Aorta (tissue), 5 donors: ENCODE data around the gene TNS1. TPM values are rescaled to one million over a fixed set of nuclear protein-coding genes. Genes with fewer than 3 reads are reported as not detected.

ENCODE experiments used
- ATAC-seq: fragments of 200-7000 bp; cut with Tn5 transposase; one replicate; pipeline ENCODE4 v1.9.1; 2022; ENCODE audit warnings: moderate library complexity; ENCODE audit not compliant: low FRiP score
- DNase-seq, 2 donors: peaks; one replicate each; pipeline ENCODE4 v3.0.0-alpha.2; 2020
- H3K27ac ChIP-seq, 2 donors: one replicate each; pipeline ENCODE4 v1.5.1; 2013; ENCODE audit warnings: low read length in 2 of 2, mild to moderate bottlenecking in 2 of 2, moderate library complexity in 2 of 2, control low read depth in 1 of 2, inconsistent platforms in 1 of 2, low read depth in 1 of 2
- H3K27me3 ChIP-seq, 2 donors: one replicate each; pipeline ENCODE4 v1.6.1; 2013; ENCODE audit warnings: control low read depth in 1 of 2, low read length in 1 of 2, mild to moderate bottlenecking in 1 of 2, moderate library complexity in 1 of 2; ENCODE audit not compliant: insufficient read depth in 2 of 2, control insufficient read depth in 1 of 2
- H3K36me3 ChIP-seq, 2 donors: one replicate each; pipeline ENCODE4 v1.6.1; 2013; ENCODE audit warnings: control low read depth in 1 of 2, low read length in 1 of 2, mild to moderate bottlenecking in 1 of 2; ENCODE audit not compliant: insufficient read depth in 2 of 2, control insufficient read depth in 1 of 2
- H3K4me1 ChIP-seq, 2 donors: one replicate each; pipeline ENCODE4 v1.6.1; 2013; ENCODE audit warnings: low read length in 2 of 2, control low read depth in 1 of 2, mild to moderate bottlenecking in 1 of 2, moderate library complexity in 1 of 2; ENCODE audit not compliant: insufficient read depth in 2 of 2, control insufficient read depth in 1 of 2
- H3K4me3 ChIP-seq, 2 donors: one replicate each; pipeline ENCODE4 v1.5.1; 2013; ENCODE audit warnings: low read length in 2 of 2, control low read depth in 1 of 2, mild to moderate bottlenecking in 1 of 2
- H3K9me3 ChIP-seq: one replicate; pipeline ENCODE4 v1.6.1; 2013; ENCODE audit warnings: mild to moderate bottlenecking, low read length; ENCODE audit not compliant: control insufficient read depth
- WGBS, 2 donors: extraction: QIAGEN DNeasy Blood & Tissue Kit; methylation state at CpG; one replicate each; pipeline ENCODE4 v1.1.7; 2013; 5-methylcytosine and 5-hydroxymethylcytosine counted together
- intact Hi-C, 2 donors: fragments of 100-400 bp; cut with DNase I; formaldehyde crosslinking; loops; one replicate each; pipeline versions ENCODE4 v1.14.2 to v1.15.0; 2022
- polyA plus RNA-seq, 2 donors: library from polyadenylated mRNA; stranded (reverse); fragments of 200-250 nt; gene quantifications; one replicate each; pipeline ENCODE4 v1.2.3, GENCODE V29; 2013
- total RNA-seq, 2 donors: library from RNA; stranded (reverse); fragmentation: NEBNext Ultra II Directional; extraction: Animal tissue kit (Norgen Biotek cat#: 25700); gene quantifications; one replicate each; pipeline ENCODE4 v1.2.1, GENCODE V29; 2021
- donor health status: healthy with polysubstance abuse.
- donor health status: Bipolar disorder and iron deficiency.
- donor health status: DM: no; HTN: no; CAD: no.
- donor health status: DM: no; HTN: no; CAD: no.
- donor health status: DM: yes; HTN: yes; CAD: no.

Gene TNS1
- total and polyA plus RNA-seq, 4 donors, result 303 to 1,949 (median 930) TPM

DNA sequence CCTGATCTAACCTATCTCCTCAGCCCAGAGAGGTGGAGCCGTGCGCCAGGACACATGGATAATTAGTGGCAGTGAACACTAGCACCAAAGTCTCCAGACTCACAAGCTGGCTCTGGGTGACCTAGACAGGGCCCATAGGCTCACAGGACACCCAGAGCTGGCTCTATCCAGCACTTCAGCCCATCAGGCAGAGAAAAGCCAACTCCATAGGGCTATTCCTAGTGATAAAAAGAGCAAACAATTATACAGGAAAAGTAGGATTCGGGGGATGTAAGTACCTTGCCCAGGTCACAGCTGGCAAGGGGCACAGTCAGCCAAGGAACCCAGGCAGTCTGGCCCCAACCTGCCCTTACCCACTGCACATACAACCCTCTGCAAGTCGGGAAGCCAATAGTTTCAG lies 178.6 kb downstream of the TNS1 start:
- intact Hi-C loops, result no loop called here
- no peaks in the 10 kb centered on the region for H3K9me3 ChIP-seq
- DNase-seq (no peak), ATAC-seq (no peak)
- peak overlapping the region in 1 of 2 donors; percentile 7 for H3K27ac ChIP-seq
- no peaks in the 10 kb centered on the region for H3K27me3 ChIP-seq
- WGBS, 2 donors, result 80 to 87% methylated on average over 4 of the region's 4 CpGs
- no peak overlapping the region for H3K4me3 ChIP-seq
- H3K4me1 ChIP-seq, result no peaks in the 10 kb centered on the region
- H3K36me3 ChIP-seq, result peaks cover 3 to 11% of the 10 kb centered on the region in 2 donors

DNA sequence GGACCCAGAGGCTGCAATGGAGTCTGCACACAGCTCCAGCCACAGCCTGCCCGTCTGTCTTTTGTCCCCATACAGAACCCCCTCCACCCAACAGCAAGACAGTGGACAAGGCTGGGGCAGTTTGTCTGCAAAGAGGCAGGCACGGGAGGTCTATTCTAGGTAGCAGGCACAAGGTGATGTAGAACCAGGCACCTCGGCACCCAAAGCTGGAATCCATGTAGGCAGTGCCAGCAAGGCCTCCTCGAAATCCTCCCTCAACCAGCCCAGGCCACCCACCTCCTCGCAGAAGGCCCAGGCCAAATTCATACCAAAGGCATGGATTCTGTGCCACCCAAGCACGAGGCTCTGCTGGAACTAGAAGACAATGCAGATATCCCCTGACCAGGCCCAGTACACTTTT lies 179.2 kb downstream of the TNS1 start:
- Histone ChIP-seq H3K36me3 (peaks cover 3 to 11% of the 10 kb centered on the region in 2 donors), H3K9me3 (no peaks in the 10 kb centered on the region), H3K27ac (peak overlapping the region in 1 of 2 donors; percentile 14), H3K4me1 (no peaks in the 10 kb centered on the region), H3K4me3 (no peak overlapping the region), H3K27me3 (no peaks in the 10 kb centered on the region)
- DNase-seq (no peak), ATAC-seq (no peak)
- 30 to 44% methylated on average over 6 of the region's 6 CpGs for WGBS, 2 donors
- intact Hi-C loops, result no loop called here

DNA sequence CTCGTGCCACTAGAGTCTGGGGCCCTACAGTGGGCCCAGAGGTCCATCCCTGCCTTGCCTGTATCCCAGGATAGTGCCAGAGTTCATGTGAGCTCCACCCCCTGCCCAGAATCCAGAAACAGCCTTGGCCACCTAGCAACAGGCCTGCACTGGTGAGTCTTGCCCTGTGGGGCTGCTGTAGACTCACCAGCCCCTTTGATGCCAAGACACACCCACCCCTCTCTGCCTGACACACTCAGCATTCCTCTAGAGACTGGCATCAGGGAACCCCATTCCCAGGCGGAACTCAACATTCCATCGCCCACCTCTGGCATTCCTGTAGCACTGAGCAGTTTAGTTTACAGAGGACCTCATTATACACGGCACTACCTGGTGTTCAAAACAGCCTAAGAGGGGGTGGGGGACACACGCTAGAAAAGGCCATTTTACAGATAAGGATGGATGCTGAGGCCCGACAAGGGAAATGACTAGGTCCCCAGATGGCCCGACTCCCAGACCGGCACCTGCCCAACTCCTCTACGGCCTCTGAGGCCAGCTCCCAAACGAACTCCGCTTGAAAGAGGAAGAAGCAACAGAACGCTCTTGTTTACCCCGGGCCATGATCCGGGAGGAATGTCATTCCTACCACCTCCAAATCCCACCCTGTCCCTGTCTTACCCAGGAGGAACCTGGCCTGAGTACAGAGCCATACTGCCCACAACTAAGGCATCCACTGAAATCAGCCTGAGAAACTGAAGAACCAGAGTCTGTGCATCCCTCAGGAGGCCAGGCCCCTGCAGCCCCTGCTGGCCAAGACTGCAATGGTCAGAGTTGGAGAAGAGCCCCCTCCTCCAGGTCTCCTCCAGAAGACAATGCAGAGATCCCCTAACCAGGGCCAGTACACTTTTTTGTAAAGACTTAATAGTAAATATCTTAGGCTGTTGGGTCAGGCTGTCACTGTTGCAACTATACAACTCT lies 180.2 kb downstream of the TNS1 start:
- WGBS, 2 donors, result 3 to 15% methylated on average over 14 of the region's 14 CpGs
- intact Hi-C loops, result no loop called here
- Histone ChIP-seq H3K36me3 (peaks cover 4 to 20% of the 10 kb centered on the region in 2 donors), H3K27ac (peak overlapping the region in 1 of 2 donors; percentile 72), H3K27me3 (no peaks in the 10 kb centered on the region), H3K9me3 (no peaks in the 10 kb centered on the region), H3K4me3 (no peak overlapping the region), H3K4me1 (no peaks in the 10 kb centered on the region)
- ATAC-seq (peak; percentile 24), DNase-seq (peak in 1 of 2 donors; percentile 78)

DNA sequence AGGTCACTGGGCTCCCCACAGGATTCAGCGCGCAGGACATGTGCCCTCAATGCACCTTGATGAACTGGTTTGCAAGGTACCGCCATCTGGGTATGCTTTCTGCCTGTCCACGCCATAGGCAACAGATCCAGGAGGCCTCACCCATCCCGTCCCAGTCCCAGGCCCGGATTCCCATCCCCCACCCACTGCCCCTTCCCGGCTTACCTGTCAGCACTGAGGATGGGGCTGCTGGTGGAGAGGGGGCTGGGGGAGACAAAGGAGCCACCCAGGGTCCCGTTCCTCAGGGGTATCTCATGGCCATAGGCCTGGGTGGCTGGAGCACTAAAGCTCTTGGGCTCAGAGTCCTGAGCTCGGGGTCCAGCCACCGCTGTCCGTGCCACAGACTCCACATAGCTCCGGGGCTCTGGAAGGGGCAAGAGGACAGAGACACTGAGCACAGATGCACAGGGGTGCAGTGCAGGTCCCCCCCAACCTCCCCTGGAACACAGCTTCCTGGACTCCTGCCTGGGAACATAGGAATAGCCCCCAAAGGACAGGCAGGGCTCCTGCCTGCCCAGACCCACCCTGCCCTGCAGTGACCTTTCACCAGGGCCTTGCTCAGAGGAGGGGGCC lies 181.2 kb downstream of the TNS1 start:
- Histone ChIP-seq H3K4me3 (no peak overlapping the region), H3K4me1 (no peaks in the 10 kb centered on the region), H3K36me3 (peaks cover 7 to 25% of the 10 kb centered on the region in 2 donors), H3K27me3 (no peaks in the 10 kb centered on the region), H3K27ac (peak overlapping the region in 1 of 2 donors; percentile 72), H3K9me3 (no peaks in the 10 kb centered on the region)
- ATAC-seq, result no peak
- intact Hi-C loops, result no loop called here
- 85 to 86% methylated on average over 12 of the region's 12 CpGs for WGBS, 2 donors
- no peak for DNase-seq

DNA sequence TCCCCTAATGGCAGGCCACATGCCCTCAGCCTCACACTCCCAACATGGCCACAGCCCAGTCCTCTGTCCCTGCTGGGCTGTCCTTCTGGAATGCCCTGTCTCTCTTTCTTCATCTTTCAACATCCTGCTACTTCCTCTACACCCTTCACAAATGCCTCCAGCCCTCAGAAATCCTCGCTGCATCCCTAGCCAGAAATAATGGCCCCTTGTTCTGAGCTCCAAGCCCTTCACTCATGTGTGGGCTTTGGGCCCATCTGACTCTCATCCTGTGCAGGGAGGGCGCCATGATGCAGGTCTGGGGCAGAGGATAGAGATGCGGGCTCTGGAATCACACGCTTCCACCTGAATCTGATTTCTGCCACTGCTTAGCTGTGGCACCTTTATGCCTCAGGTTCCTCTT lies 181.9 kb downstream of the TNS1 start:
- intact Hi-C loops, result no loop called here
- Histone ChIP-seq H3K9me3 (no peaks in the 10 kb centered on the region), H3K4me3 (no peak overlapping the region), H3K27me3 (no peaks in the 10 kb centered on the region), H3K36me3 (peaks cover 7 to 30% of the 10 kb centered on the region in 2 donors), H3K4me1 (no peaks in the 10 kb centered on the region), H3K27ac (peak overlapping the region in 1 of 2 donors; percentile 7)
- WGBS, 2 donors, result 85 to 88% methylated on average over 4 of the region's 4 CpGs
- ATAC-seq (no peak), DNase-seq (no peak)

DNA sequence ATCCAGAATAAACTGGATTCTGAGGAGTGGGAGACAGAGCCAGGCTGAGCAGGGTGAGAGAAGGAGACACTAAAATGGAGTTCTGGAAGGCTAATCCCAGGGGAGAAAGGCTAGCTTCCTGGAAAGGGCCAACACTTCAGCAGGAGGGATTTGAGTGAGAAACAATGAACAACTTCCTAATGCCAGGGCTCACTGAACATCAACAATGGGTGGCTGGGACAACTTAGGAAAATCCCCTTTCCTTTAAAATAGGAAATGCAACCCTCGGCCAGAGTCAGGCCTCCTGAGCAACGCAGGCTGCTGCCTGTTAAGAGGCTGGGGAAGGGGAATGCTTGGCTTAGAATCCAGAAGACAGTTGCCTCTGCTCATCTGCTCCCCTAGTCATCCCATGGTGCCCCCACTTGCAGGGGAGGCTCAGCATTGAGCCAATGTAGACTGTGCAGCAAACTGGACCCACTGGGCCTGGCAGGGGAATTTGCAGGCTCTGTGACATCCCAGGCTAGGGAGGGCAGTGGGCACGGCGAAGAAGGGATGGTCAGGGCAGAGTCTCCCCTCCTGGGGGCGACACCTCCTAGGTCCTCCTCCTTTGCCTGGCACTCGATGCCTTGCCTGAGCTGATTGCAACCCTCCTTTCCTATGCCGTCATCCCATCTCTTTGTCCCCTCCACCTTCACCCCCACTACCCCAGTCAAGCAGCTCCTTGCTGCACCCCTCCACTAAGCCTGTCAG lies 182.5 kb downstream of the TNS1 start:
- WGBS, 2 donors, result 42 to 58% methylated on average over 7 of the region's 7 CpGs
- ATAC-seq (no peak), DNase-seq (no peak)
- peaks cover 7 to 32% of the 10 kb centered on the region in 2 donors for H3K36me3 ChIP-seq
- no peaks in the 10 kb centered on the region for H3K27me3 ChIP-seq
- peak overlapping the region in 1 of 2 donors; percentile 38 for H3K27ac ChIP-seq
- H3K9me3 ChIP-seq, result no peaks in the 10 kb centered on the region
- intact Hi-C loops, result no loop called here
- no peak overlapping the region for H3K4me3 ChIP-seq
- H3K4me1 ChIP-seq, result no peaks in the 10 kb centered on the region

DNA sequence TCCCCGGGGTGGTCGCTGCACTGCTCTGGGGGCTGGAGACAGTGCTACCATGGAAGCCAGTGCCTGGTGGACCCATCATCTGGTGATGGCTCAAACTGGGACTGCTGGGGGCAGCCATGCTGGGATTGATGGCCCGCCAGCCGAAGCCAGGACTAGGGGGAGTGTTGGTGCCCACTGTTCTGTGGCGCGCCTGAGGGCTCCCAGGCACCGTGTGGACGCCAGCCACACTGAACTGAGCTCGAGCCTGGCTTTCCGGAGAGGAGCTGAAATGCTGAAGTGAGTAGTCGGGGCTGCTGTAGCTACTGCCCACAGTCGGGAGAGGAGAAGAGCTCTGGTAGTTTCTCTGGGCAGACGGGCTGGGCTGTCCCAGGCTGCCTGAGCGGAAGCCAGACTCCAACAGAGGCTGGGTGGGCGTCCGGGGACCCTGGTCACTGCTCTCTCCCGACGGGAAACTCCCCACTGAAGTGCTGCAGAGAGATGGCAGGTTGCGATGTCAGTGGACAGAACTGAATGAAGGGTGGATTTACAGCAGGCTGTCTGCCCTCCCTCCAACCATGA lies 184.4 kb downstream of the TNS1 start:
- DNase-seq, result no peak
- peaks cover 5 to 40% of the 10 kb centered on the region in 2 donors for H3K36me3 ChIP-seq
- no peaks in the 10 kb centered on the region for H3K9me3 ChIP-seq
- no peak overlapping the region for H3K27ac ChIP-seq
- intact Hi-C loops, result no loop called here
- WGBS, 2 donors, result 65 to 73% methylated on average over 19 of the region's 19 CpGs
- no peak for ATAC-seq
- no peak overlapping the region for H3K4me3 ChIP-seq
- H3K4me1 ChIP-seq, result no peaks in the 10 kb centered on the region
- H3K27me3 ChIP-seq, result no peaks in the 10 kb centered on the region

DNA sequence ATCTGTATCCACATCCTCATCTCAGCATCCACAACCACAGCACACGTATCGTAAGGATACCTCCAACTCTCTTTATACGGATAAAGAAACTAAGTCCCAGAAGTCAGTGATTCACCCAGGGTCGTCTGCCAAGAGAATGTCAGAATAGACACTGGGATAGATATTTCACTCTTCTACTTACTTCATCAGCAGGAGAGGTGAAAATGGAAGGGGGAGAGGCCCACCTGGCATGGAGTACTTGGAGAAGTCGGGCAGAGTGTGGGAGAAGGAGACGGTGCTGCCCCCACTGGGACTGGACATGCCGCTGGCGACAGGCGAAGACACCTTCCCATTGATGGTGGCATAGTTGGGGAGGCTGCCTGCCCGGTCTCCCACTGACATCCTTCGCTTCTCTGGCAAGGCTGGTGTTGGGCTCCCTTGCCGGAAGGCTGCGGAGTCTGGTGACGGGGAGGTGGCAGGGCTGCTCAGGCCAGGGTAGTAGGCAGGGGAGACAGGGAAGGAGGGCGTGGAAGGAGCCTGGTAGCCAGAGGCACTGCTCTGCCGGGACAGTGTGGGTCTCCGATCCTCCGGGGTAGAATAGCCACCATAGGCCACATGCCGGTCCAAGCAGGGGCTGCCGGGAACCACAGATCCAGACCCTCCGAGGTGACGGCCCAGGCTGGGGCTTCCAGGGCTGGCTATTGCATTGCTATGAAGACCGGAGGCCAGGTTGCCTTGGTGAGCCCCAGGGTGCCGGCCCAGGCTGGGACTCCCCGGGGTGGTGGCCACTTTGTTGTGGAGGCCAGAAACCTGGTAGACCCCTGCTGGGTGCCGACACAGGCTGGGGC lies 185.1 kb downstream of the TNS1 start:
- no peaks in the 10 kb centered on the region for H3K4me1 ChIP-seq
- no peak overlapping the region for H3K4me3 ChIP-seq
- DNase-seq, result no peak
- no peak for ATAC-seq
- H3K27ac ChIP-seq, result peak overlapping the region in 1 of 2 donors; percentile 8
- no peaks in the 10 kb centered on the region for H3K9me3 ChIP-seq
- H3K36me3 ChIP-seq, result peaks cover 5 to 45% of the 10 kb centered on the region in 2 donors
- intact Hi-C loops, result no loop called here
- H3K27me3 ChIP-seq, result no peaks in the 10 kb centered on the region
- 73 to 74% methylated on average over 26 of the region's 26 CpGs for WGBS, 2 donors
